Esophagus muscularis mucosa (tissue), 3 donors: ENCODE results near the gene SH3BP4.

Source experiments
- POLR2A ChIP-seq: fragments of 450-650 bp; IDR thresholded peaks from one replicate; pipeline ENCODE4 v1.6.1; 2017; ENCODE audit warnings: antibody characterized with exemption, moderate library complexity, mild to moderate bottlenecking, low read depth
- POLR2AphosphoS5 ChIP-seq, 2 donors: sonication (generic); formaldehyde crosslinking; IDR thresholded peaks; one replicate each; pipeline ENCODE4 v1.6.1; 2017; ENCODE audit warnings: antibody characterized with exemption in 2 of 2
- TF ChIP-seq, protein P1 (sequence below), 3 experiments: fragments of 200-600 bp in 2 of 3; fragments of 450-650 bp in 1 of 3; sonication (generic) in 2 of 3; IDR thresholded peaks; one replicate each; pipeline ENCODE4 v1.5.1; 2017 to 2019; ENCODE audit warnings: antibody characterized with exemption in 3 of 3, mild to moderate bottlenecking in 2 of 3, moderate library complexity in 1 of 3

DNA sequence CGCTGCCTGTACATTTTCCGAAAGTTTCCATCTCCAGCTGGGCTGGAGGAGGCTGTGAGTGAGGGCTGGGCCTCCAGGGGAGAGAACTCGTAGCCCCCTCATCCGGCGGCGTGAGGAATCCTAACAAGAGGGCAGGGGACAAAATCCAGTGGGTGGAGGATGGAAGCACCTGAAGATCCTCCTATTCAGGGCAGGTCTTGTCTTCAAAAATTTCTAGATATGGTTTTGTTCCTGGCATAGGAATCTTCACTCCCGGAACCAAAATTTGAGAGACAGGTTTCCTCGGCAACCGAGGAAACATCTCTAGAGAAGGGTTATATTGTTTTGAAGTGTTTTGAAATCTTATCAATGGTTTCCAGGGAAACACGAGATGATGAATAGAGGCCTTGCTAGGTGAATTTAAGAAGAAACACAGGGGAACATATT, 136.7 kb downstream of the SH3BP4 start:
- TF ChIP-seq, protein P1, sequence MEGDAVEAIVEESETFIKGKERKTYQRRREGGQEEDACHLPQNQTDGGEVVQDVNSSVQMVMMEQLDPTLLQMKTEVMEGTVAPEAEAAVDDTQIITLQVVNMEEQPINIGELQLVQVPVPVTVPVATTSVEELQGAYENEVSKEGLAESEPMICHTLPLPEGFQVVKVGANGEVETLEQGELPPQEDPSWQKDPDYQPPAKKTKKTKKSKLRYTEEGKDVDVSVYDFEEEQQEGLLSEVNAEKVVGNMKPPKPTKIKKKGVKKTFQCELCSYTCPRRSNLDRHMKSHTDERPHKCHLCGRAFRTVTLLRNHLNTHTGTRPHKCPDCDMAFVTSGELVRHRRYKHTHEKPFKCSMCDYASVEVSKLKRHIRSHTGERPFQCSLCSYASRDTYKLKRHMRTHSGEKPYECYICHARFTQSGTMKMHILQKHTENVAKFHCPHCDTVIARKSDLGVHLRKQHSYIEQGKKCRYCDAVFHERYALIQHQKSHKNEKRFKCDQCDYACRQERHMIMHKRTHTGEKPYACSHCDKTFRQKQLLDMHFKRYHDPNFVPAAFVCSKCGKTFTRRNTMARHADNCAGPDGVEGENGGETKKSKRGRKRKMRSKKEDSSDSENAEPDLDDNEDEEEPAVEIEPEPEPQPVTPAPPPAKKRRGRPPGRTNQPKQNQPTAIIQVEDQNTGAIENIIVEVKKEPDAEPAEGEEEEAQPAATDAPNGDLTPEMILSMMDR (IDR thresholded peaks at IDR 0.05), result peak in 1 of 3 experiments; percentile 10
- TF ChIP-seq POLR2A (no peak), POLR2AphosphoS5 (IDR thresholded peaks at IDR 0.05) (peak in 1 of 2 donors; percentile 3)
